ENCODE measurements around the gene LAX1.

DNA sequence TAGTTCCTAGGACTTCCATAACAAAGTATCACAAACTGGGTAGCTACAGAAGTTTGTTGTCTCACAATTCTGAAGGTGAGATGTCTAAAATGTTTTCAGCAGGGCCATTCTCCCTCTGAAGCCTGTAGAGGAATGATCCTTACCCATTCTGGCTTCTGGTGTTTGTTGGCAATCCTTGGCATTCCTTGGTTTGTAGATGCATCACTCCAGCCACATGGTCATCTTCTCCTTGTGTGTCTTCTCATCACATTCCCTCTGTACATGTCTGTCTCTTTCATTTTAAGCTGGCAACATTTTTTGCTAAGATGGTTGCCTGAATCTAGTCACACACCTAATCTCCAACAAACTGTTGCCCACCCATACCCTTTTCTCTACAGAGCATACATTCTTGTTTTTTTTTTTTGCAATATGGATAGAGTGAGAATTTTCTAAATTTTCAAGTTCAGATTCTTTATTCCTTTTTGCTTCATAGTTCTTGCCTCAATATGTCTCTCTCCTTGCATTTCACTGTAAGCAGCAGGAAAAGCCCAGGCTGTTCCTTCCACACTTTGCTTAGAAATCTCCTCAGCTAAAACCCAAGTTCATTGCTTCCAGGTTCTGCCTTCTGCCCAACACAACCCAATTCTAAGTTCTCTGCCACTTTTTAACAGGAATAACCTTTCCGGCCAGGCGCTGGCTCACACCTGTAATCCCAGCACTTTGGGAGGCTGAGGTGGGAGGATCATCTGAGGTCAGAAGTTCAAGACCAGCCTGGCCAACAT lies 48.8 kb downstream of the LAX1 start:
- TF ChIP-seq SREBF2 (IDR thresholded peaks at IDR 0.05) (no peak), RFX5 (IDR thresholded peaks at IDR 0.05) (no peak), CEBPB (IDR thresholded peaks at IDR 0.05) (no peak), EP300 (IDR thresholded peaks at IDR 0.05) (no peak), HOXB13 (CRISPR knock-in tag; IDR thresholded peaks at IDR 0.05; ENCODE audit: low read depth) (no peak), POLR2A (IDR thresholded peaks at IDR 0.05; ENCODE audit: low read length) (no peak), TP53 (CRISPR knock-in tag; IDR thresholded peaks at IDR 0.05) (no peak), HDAC2 (IDR thresholded peaks at IDR 0.05) (no peak)
- TF ChIP-seq, protein P1, sequence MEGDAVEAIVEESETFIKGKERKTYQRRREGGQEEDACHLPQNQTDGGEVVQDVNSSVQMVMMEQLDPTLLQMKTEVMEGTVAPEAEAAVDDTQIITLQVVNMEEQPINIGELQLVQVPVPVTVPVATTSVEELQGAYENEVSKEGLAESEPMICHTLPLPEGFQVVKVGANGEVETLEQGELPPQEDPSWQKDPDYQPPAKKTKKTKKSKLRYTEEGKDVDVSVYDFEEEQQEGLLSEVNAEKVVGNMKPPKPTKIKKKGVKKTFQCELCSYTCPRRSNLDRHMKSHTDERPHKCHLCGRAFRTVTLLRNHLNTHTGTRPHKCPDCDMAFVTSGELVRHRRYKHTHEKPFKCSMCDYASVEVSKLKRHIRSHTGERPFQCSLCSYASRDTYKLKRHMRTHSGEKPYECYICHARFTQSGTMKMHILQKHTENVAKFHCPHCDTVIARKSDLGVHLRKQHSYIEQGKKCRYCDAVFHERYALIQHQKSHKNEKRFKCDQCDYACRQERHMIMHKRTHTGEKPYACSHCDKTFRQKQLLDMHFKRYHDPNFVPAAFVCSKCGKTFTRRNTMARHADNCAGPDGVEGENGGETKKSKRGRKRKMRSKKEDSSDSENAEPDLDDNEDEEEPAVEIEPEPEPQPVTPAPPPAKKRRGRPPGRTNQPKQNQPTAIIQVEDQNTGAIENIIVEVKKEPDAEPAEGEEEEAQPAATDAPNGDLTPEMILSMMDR (IDR thresholded peaks at IDR 0.05), result no peak
- TF ChIP-seq, protein P2, sequence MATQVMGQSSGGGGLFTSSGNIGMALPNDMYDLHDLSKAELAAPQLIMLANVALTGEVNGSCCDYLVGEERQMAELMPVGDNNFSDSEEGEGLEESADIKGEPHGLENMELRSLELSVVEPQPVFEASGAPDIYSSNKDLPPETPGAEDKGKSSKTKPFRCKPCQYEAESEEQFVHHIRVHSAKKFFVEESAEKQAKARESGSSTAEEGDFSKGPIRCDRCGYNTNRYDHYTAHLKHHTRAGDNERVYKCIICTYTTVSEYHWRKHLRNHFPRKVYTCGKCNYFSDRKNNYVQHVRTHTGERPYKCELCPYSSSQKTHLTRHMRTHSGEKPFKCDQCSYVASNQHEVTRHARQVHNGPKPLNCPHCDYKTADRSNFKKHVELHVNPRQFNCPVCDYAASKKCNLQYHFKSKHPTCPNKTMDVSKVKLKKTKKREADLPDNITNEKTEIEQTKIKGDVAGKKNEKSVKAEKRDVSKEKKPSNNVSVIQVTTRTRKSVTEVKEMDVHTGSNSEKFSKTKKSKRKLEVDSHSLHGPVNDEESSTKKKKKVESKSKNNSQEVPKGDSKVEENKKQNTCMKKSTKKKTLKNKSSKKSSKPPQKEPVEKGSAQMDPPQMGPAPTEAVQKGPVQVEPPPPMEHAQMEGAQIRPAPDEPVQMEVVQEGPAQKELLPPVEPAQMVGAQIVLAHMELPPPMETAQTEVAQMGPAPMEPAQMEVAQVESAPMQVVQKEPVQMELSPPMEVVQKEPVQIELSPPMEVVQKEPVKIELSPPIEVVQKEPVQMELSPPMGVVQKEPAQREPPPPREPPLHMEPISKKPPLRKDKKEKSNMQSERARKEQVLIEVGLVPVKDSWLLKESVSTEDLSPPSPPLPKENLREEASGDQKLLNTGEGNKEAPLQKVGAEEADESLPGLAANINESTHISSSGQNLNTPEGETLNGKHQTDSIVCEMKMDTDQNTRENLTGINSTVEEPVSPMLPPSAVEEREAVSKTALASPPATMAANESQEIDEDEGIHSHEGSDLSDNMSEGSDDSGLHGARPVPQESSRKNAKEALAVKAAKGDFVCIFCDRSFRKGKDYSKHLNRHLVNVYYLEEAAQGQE (IDR thresholded peaks at IDR 0.05), result no peak
- TF ChIP-seq, protein P3, sequence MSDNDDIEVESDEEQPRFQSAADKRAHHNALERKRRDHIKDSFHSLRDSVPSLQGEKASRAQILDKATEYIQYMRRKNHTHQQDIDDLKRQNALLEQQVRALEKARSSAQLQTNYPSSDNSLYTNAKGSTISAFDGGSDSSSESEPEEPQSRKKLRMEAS (IDR thresholded peaks at IDR 0.05), result no peak
